WI38 (cell line): ENCODE measurements around the gene HDGFL3.

Experiments used
- H3K4me3 ChIP-seq: 2 replicates; pipeline ENCODE4 v1.5.1; 2011; ENCODE audit warnings: low read depth, mild to moderate bottlenecking, control low read depth, low read length
- CTCF ChIP-seq: IDR thresholded peaks from 2 replicates; pipeline ENCODE4 v1.5.1; 2012; ENCODE audit warnings: low read depth, mild to moderate bottlenecking, control low read depth, low read length

Gene HDGFL3

GRCh38 chr15:83194528-83194927, 13.1 kb downstream of the HDGFL3 start:
- no peak overlapping the region for H3K4me3 ChIP-seq
- TF ChIP-seq CTCF: no peak

GRCh38 chr15:83193721-83194120, 13.9 kb downstream of the HDGFL3 start:
- no peak overlapping the region for H3K4me3 ChIP-seq
- TF ChIP-seq CTCF: no peak

- no peak overlapping the region for H3K4me3 ChIP-seq
- TF ChIP-seq CTCF: no peak
Measured at GRCh38 chr15:83192742-83193141, 14.9 kb downstream of the HDGFL3 start.

GRCh38 chr15:83190450-83190849, 17.2 kb downstream of the HDGFL3 start:
- TF ChIP-seq CTCF: no peak
- H3K4me3 ChIP-seq: no peak overlapping the region

GRCh38 chr15:83185561-83185960, 22.1 kb downstream of the HDGFL3 start:
- no peak for TF ChIP-seq CTCF
- no peak overlapping the region for H3K4me3 ChIP-seq

GRCh38 chr15:83178869-83179325, 28.7 kb downstream of the HDGFL3 start:
- TF ChIP-seq CTCF: no peak
- H3K4me3 ChIP-seq: no peak overlapping the region

- no peak for TF ChIP-seq CTCF
- no peak overlapping the region for H3K4me3 ChIP-seq
Measured at GRCh38 chr15:83178390-83178789, 29.2 kb downstream of the HDGFL3 start.
